Mucosa of rectum (tissue), 2 donors: ENCODE results near the gene MEGF10.
"Not testable (repeated sequence)": the region's sequence is repeated elsewhere in the genome, so short reads cannot be mapped to it uniquely, and the experiment has no call there.

Experiments used
- H3K27ac ChIP-seq, 2 donors: one replicate each; pipeline ENCODE4 v1.7.0; 2013; ENCODE audit warnings: inconsistent platforms in 2 of 2, low read depth in 2 of 2, low read length in 2 of 2
- H3K27me3 ChIP-seq, 2 donors: one replicate each; pipeline ENCODE4 v1.7.0; 2013; ENCODE audit warnings: low read length in 2 of 2; ENCODE audit not compliant: control insufficient read depth in 2 of 2, insufficient read depth in 2 of 2
- H3K36me3 ChIP-seq, 2 donors: one replicate each; pipeline ENCODE4 v1.7.0; 2013; ENCODE audit warnings: low read length in 2 of 2; ENCODE audit not compliant: control insufficient read depth in 2 of 2, insufficient read depth in 2 of 2
- H3K4me1 ChIP-seq, 2 donors: one replicate each; pipeline ENCODE4 v1.7.0; 2013; ENCODE audit warnings: low read length in 2 of 2, mild to moderate bottlenecking in 1 of 2; ENCODE audit not compliant: control insufficient read depth in 2 of 2, insufficient read depth in 2 of 2
- H3K4me3 ChIP-seq, 2 donors: one replicate each; pipeline ENCODE4 v1.7.0; 2013; ENCODE audit warnings: low read length in 2 of 2
- H3K9ac ChIP-seq, 2 donors: one replicate each; pipeline ENCODE4 v1.7.0; 2013; ENCODE audit warnings: low read length in 2 of 2, low read depth in 1 of 2, mild to moderate bottlenecking in 1 of 2
- H3K9me3 ChIP-seq, 2 donors: one replicate each; pipeline ENCODE4 v1.7.0; 2013; ENCODE audit warnings: low read length in 2 of 2; ENCODE audit not compliant: control insufficient read depth in 2 of 2
- donor health status: healthy.
- donor health status: Normal muscosa, but diverticular disease.

MEGF10 gene

DNA sequence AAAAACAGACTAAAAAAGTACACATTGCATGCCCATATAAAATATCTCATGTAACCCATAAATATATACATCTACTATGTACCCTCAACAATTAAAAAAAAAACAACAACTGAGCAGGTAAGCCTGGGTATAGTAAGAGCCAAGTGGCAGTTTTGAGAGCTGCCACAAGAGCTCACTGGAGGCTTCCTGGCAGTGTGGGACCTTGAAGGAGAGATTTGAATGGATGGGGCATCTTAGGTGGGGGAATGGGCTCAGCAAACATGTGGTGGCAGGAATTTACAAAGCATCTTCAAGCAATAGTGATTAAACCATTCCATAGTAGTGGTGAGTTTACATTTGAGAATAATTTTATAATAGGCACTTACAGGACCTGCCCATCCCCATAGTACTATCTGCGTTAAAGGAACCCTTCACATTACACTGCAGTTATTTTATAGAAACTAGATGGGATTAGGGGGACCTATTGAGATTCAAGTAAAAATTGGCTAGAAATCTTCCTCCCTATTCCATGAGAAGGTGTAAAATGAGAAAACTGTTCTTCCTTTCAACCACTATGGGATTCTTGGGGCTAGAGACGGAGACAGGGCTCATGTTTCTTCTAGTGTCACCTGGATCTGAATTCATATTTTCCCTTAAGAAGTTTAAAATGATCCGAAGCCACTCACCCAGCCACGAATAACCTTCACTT is 6.9 kb downstream of the MEGF10 start:
- no peaks in the 10 kb centered on the region for H3K9me3 ChIP-seq
- H3K4me3 ChIP-seq: no peak overlapping the region
- no peak overlapping the region for H3K9ac ChIP-seq
- no peak overlapping the region for H3K27ac ChIP-seq
- H3K27me3 ChIP-seq: peaks cover 3% of the 10 kb centered on the region in 2 donors
- no peaks in the 10 kb centered on the region for H3K36me3 ChIP-seq
- H3K4me1 ChIP-seq: no peaks in the 10 kb centered on the region

DNA sequence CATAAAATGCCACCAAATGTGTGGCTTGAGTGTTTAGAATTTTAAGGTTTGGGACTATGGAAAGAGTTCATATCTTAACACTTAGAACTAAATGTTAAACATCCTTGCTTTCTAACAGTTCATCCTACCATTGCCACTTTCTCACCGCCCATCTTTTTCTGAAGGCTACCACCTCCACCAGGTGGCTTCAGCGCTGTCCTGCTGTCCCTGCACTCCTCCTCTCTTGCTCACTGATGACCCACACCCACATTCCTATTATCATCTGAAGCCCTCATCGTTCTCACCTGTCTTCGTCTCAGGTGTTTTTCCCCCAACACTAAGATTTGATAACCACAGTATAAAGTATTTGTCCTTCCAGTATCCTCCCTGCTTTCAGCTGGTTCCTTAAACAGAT is 7.4 kb downstream of the MEGF10 start:
- H3K9me3 ChIP-seq: no peaks in the 10 kb centered on the region
- no peak overlapping the region for H3K27ac ChIP-seq
- no peak overlapping the region for H3K4me3 ChIP-seq
- no peaks in the 10 kb centered on the region for H3K36me3 ChIP-seq
- H3K27me3 ChIP-seq: peaks cover 0 to under 1% of the 10 kb centered on the region in 2 donors
- no peaks in the 10 kb centered on the region for H3K4me1 ChIP-seq
- no peak overlapping the region for H3K9ac ChIP-seq

DNA sequence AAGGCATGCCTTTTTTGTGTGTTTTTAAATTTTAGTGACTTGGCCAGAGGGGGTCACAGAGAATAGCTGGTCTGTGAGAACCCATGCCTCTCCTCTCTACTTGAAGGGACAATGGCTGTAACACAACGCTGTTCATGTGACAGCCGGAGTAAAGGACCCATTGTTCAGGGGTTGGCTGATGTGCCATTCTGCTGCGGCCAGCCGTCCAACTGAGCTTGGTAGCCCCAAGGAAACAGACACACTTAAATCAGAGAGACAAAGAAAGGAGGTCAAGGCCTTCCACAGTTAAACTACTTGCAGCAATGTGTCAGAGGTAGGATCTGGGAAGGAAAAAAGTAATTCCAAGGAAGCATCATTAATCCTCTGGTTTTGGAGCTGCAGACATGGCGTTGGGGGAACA is 8.1 kb downstream of the MEGF10 start:
- Histone ChIP-seq H3K4me1 (no peaks in the 10 kb centered on the region), H3K9ac (no peak overlapping the region), H3K27ac (no peak overlapping the region), H3K27me3 (no peaks in the 10 kb centered on the region), H3K36me3 (no peaks in the 10 kb centered on the region), H3K9me3 (no peaks in the 10 kb centered on the region), H3K4me3 (no peak overlapping the region)

DNA sequence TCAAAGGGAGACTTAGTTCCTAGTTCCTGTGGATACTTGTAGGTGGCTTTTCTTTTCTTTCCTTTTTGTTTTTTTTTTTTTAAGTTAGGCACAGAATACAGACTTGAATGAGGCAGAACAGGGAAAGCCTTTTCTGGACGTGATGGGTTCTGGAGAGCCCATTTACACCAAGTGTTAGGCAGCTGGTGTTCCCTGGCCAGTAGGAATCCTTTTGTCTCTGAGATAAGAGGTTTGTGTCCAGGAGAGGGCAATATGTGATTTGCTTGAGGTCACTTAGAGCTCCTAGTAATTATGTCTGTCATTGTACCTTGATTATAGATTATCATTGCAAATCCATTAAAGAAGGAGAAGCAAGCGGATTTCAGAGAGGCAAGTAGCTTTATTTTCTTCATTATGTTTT is 9.1 kb downstream of the MEGF10 start:
- no peak overlapping the region for H3K27ac ChIP-seq
- H3K36me3 ChIP-seq: no peaks in the 10 kb centered on the region

DNA sequence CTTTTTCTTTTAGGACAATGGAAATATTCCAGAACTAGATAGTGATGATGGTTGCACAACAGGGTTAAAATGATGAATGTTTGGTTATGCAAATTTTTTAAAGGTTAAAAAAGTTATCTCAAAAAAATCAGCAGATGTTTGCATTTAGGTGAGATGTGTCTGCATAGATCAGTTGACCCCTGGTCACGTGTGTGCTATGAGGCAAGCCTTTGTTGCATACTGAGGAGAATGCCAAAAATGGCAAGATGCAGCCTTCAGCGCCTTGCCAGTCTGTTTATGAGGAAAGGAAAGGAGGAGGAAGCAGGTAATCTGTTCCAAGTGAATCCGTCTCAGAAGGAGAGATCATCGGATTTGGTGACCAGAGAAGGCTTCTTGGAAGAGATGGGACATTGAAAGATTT is 11.9 kb downstream of the MEGF10 start:
- no peak overlapping the region for H3K27ac ChIP-seq
- no peaks in the 10 kb centered on the region for H3K4me1 ChIP-seq

More for the DNA sequence above, 9.1 kb downstream of the MEGF10 start:
- Histone ChIP-seq H3K4me1 (no peaks in the 10 kb centered on the region), H3K9ac (no peak overlapping the region), H3K9me3 (no peaks in the 10 kb centered on the region), H3K27me3 (no peaks in the 10 kb centered on the region), H3K4me3 (no peak overlapping the region)

DNA sequence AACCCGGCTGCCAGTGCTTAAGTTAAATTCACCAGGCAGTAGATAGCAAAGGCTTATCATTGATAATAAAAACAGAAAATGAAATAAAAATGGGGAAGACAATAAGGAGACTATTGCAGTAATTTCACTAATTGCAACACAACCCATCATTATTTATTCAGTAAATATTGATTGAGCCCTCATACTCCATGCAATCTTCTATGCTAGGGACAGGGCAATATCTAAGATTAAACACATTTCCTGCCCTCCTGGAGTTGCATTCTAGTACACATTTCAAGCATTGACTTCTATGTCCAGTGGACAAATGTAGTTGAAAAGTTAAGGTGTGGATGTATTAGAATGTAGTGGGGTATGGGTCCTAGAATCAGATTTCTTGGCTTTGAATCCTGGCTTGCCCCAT is 12.8 kb downstream of the MEGF10 start:
- Histone ChIP-seq H3K27me3 (no peaks in the 10 kb centered on the region), H3K27ac (no peak overlapping the region), H3K9ac (no peak overlapping the region), H3K4me3 (no peak overlapping the region), H3K36me3 (no peaks in the 10 kb centered on the region), H3K4me1 (no peaks in the 10 kb centered on the region), H3K9me3 (no peaks in the 10 kb centered on the region)

More for the DNA sequence above, 11.9 kb downstream of the MEGF10 start:
- no peaks in the 10 kb centered on the region for H3K36me3 ChIP-seq
- no peaks in the 10 kb centered on the region for H3K9me3 ChIP-seq
- H3K9ac ChIP-seq: no peak overlapping the region
- H3K4me3 ChIP-seq: no peak overlapping the region
- no peaks in the 10 kb centered on the region for H3K27me3 ChIP-seq

DNA sequence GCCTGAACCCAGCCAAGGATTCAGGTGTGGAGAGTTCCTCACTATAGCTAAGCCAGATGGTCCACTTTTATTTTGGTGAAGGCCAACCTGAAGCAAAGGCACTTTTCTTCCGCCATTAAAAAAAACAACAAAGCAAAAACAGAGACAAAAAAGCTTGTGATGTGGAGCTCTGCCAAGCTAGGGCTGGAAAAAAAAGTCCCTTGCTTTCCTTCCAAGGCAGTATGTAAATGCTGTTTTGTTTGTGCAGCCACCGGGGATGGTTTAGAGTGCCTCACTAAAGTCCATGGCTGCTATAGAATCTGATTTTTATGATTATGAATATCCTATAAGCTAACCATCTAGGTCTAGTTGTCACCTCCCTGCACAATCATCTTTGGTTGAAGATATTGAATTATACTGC is 14.9 kb downstream of the MEGF10 start:
- H3K36me3 ChIP-seq: no peaks in the 10 kb centered on the region
- no peak overlapping the region for H3K4me3 ChIP-seq
- no peaks in the 10 kb centered on the region for H3K4me1 ChIP-seq
- H3K27ac ChIP-seq: no peak overlapping the region
- H3K9me3 ChIP-seq: no peaks in the 10 kb centered on the region
- H3K9ac ChIP-seq: no peak overlapping the region
- H3K27me3 ChIP-seq: no peaks in the 10 kb centered on the region

DNA sequence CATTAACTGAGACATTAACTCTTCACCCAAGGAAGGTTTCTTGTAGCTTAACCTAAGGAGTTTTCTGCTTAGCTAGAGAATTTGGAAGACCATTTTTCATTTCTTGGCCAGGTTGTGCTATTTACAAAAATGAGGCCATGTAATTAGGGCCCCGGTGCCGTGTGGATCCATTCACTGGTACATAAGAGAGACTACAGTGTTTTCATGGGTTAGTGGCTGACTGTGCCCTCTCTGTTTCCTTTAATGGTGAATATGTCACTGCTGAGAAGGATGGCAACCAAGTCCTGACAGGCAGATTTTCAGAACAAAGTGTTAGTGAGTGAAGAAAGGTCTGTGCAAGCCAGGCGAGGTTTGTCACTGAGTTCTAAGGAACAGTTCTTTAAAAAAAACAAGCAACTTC is 15.4 kb downstream of the MEGF10 start:
- no peaks in the 10 kb centered on the region for H3K9me3 ChIP-seq
- no peak overlapping the region for H3K27ac ChIP-seq
- H3K36me3 ChIP-seq: no peaks in the 10 kb centered on the region
- no peak overlapping the region for H3K9ac ChIP-seq
- H3K27me3 ChIP-seq: no peaks in the 10 kb centered on the region
- no peak overlapping the region for H3K4me3 ChIP-seq
- no peaks in the 10 kb centered on the region for H3K4me1 ChIP-seq

DNA sequence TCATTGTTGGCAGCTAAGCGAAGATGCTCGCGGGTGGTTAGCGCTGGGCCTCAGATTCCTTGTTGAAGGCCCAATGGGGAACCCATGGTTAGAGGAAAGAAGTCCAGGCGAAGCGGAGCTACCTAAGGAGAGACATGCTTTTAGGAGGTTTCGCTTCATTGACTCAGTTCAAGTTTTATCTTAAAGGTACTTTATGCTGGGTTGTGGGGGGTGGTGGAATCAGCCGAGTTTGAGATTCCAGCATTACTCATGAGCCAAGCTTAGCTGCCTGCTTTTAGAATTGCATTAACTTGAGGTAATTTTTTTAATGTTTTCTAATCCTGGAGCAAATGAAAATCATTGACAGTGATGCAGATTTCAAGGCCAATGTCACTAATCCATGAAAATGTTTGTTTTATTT is 16.1 kb downstream of the MEGF10 start:
- Histone ChIP-seq H3K27ac (no peak overlapping the region), H3K4me1 (peaks cover 0 to 2% of the 10 kb centered on the region in 2 donors), H3K36me3 (no peaks in the 10 kb centered on the region), H3K9ac (no peak overlapping the region), H3K27me3 (no peaks in the 10 kb centered on the region), H3K9me3 (no peaks in the 10 kb centered on the region), H3K4me3 (no peak overlapping the region)

DNA sequence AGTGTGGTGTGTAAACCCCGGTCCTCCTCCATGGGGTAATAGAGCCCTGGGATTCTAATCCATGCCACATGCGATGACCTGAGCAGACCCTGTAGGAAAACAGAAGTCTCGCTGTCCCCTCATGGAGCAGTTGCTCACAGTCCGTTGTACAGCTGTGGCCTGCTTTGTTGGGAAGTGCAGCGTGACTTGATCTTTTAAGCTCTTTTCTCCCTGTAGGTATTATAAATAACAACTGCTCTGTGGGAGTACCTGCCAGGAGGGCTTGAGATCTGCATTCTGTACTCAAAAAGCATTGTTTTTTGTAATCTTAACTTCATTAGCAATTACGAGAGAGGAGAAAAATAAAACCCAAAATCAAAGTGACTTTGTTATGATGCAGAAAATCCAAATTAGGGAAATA is 17.3 kb downstream of the MEGF10 start:
- Histone ChIP-seq H3K4me1 (peaks cover 2 to 9% of the 10 kb centered on the region in 2 donors), H3K9me3 (no peaks in the 10 kb centered on the region), H3K36me3 (no peaks in the 10 kb centered on the region), H3K4me3 (no peak overlapping the region), H3K9ac (no peak overlapping the region), H3K27ac (no peak overlapping the region), H3K27me3 (no peaks in the 10 kb centered on the region)

DNA sequence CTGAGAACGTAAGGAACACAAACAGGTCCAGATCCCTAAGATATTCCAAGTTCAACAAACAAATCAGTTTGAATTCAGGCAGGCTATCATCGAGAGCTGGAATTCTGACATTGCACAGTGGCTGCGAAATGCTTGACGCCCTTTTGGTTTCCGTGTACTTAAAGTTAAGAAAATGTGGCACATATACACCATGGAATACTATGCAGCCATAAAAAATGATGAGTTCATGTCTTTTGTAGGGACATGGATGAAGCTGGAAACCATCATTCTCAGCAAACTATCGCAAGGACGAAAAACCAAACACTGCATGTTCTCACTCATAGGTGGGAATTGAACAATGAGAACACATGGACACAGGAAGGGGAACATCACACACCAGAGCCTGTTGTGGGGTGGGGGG is 17.7 kb downstream of the MEGF10 start:
- not testable (repeated sequence) for H3K9ac ChIP-seq, H3K27ac ChIP-seq, H3K9me3 ChIP-seq, H3K4me1 ChIP-seq, H3K36me3 ChIP-seq, H3K27me3 ChIP-seq, H3K4me3 ChIP-seq
